CD4-positive, alpha-beta T cell treated with Interleukin-6 at 100 ng/mL for 8 hours (primary cell): ENCODE results near the gene DHPS.

Experiments
- DNase-seq: peaks from one replicate; pipeline ENCODE4 v3.0.0-alpha.2; 2020; ENCODE audit warnings: mixed read lengths, low spot score

DHPS gene

DNA sequence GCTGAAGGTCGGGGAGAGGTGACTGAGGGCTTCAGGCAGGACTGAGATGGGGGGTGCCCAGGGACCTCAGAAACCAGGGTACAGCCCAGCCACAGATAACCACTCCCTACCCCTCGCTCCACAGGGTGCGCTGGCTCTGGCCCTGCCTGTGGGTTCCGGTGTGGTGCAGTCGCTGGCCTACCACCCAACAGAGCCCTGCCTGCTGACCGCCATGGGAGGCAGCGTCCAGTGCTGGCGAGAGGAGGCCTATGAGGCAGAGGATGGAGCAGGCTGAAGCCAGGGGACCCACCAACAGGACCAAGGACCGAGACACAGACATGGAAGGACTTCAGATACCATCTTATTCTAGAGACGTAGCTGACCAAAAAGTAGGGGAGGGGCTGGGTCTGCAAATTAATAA is 6.3 kb downstream of the DHPS start:
- no peak for DNase-seq

DNA sequence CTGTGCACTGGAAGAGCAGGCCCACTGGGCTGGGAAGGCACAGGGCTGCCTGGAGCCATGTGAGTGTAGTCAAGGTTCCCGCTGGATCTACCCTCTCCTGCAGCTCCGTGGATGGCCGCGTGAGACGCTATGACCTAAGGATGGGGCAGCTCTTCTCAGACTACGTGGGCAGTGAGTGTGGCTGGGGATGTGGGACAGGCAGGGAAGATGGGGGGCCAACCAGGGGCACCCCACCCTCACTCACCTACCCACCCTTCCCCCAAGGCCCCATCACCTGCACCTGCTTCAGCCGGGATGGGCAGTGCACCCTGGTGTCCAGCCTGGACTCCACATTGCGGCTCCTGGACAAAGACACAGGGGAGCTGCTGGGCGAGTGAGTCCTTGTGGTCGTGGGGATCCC is 8.9 kb downstream of the DHPS start:
- DNase-seq: no peak

DNA sequence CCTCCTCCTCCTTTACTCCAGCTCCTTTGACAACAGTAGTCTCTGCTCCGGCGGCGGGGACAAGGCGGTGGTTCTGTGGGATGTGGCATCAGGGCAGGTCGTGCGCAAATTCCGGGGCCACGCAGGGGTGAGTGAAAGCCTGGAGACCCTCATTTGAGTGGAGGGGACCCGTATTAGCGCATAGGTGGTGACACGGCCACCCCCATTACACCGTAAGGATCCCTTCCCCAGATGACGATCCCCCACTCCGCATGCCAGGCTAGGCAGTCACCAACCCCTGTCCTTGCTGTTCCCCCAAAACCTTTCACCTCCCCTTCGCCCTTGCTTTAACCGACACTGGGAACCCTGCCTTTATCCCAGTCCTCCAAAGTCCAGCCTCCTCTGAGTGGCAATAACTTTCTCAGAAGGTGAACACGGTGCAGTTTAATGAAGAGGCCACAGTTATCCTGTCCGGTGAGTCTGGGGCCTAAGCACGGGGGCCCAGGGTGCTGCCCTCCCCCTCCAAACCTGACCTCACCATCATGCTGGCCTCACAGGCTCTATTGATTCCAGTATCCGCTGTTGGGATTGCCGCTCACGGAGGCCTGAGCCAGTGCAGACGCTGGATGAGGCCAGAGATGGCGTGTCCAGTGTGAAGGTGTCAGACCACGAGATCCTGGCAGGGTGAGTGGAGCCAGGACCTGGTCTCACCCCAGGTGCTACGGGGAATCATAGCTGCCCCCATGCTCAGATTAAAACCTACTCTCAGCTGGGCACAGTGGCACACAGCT is 11.3 kb downstream of the DHPS start:
- DNase-seq: no peak

DNA sequence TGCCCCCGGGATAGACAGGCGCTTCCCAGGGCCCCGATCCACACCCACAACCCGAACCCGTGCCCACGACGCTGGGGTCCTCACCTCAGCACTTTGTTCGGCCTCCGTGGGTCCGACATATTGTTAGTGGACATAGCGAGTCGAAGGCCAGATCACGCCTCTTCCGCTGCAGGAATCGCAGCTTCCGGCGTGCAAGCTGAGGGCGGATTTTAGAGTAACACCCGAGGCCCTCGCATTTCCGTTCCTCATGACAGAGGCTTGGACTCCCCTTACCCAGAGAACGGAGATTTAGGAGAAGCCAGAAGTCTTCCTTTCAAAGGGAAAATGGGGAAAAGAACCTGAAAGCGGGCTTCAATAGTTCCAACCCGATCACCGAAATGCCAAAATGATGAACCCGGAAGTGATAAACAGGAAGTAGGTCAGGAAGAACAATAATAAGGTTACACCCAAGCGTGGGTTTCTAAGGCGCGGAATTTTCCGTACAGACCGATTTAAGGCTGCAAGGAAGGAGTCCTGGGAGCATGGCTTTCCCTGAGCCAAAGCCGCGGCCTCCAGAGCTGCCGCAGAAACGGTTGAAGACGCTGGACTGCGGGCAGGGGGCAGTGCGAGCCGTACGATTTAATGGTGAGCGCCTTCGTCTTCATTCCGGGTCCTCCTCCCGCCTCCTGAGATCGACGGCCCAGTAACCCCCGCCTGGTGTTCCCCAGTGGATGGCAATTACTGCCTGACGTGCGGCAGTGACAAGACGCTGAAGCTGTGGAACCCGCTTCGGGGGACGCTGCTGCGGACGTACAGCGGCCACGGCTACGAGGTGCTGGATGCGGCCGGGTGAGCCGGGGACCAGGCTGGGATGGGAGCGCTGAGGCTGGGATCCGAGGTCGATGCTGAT is 12.2 kb downstream of the DHPS start:
- peak; percentile 66 for DNase-seq

DNA sequence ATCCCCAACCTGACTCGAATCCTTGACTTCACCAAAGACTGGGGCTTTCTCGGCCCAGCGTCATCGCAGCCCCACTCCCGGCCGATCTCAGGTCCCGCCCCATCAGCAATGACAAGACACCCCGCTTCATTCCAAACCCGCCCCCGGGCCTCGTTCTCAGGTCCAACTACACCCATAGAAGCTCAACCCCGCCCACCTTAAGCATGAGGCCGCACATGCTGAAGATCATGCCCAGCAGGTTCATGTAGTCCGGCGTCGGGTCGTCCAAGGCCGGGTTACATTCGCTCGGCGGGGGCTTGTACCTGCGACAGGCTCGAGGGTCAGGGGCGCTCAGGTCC is 12.8 kb downstream of the DHPS start:
- DNase-seq: peak; percentile 45

DNA sequence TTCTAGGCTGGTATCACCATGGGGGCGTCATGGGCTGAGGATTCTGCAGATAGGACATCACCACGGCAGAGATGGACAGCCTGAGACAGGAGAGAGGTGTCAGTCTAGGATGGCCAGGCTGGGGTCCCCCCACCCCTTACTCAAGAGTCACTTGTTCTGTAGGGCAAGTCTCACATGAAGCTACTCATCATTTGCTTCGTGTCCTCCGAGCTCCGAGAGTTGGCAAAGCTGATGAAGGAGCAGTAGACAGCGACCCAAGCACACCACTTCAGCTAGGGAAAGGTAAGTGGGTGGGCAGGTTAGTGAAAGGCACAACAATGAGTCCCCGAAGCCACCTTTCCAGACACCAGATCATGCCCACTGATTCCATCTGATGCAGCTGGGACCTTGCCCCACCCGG is 13.3 kb downstream of the DHPS start:
- no peak for DNase-seq

DNA sequence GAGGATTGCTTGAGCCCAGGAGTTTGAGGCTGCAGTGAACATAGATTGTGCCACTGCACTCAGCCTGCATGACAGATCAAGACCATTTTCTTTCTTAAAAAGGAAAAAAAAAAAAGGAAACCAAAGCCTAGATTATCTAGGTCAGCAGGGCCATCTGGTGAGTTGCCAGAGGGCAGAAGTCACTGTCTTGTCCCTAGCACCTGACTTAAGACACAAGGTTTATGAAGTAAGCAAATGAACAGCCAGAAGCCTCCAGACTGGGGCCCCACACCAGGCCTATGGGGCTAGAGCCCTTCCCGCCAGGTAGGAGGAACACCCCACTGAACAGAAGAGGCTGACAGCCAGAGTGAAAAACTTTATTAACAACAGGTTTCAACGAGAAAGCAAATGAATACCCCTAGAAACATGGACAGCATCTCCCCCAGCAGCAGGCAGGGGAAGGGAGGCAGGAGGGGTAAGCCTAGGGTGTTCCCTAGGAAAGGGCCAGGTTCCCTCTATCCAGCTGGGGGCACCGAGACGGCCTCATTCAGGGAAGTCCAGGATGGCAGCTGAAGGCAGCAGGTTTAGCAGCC is 13.9 kb downstream of the DHPS start:
- DNase-seq: no peak

DNA sequence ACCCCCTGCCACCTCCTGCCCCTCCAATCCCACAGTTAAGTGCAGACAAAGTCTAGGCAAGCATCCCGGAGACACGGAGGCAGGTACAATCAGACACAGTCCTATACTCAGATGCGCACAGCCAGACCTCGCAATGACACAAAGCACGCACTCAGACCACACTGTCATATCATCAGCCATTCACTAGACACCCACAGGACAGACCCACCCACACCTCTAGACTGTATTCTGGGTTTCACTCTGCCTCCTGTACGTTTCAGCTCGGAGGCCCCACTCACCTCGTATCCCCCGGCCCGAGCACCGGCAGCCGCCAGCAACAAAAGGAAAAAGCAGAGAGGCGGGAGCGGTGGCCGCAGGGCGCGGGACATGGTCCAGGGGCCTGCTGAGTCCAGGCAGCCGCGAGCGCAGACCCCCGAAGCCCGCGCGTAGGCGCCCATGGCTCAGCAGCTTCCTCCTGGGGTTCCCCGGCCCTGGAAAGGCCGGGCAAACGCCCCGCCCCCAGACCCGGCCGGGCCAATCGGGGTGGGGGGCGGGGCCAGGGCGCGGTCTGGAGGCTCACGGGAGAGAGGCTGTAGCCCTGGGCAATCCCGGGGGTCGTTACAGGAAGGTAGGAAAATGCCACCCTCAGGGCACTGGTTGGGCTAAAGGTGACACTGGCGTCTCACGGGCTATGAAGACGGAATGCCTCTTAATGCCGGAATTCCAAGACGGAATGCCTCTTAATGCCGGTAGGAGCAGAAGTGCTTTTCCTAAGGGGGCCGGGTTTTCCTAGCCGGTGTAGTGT is 15.2 kb downstream of the DHPS start, which contains the start of the genes MAN2B1 and WDR83:
TSS of gene MAN2B1 (minus strand) at position 478 of the 784 bp plus-strand sequence. CDS start at position 437, 41 bp downstream.
TSS of gene WDR83 (plus strand) at position 543 of the 784 bp plus-strand sequence. CDS start 2,984 bp downstream, outside the sequence.
- peak; percentile 71 for DNase-seq

DNA sequence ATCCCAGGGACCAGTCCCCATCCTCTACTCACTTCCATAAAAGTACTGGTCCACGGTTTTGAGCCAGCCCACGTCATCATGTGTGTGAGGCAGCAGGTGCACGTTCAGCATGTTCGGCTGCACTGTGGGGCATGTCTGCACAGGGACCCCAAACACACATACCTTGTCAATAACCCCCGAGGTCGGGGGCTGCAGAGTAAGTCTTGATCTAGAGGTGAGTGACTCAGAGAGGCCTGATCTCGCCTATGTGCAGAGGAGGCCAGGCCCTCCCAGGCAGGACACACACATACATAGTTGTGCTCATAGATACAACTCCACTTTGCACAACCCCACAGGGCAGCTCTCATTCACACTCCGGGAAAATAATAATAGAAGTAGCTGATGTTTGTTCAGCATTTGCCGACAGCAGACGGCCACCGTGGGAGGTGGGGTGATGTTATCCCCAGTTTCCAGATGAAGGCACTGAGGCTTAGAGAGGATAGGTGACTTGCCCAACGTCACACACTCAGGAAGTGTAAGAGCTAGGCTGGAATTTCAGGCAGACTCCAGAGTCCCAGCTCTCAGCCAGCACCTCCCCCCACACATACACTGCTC is 15.9 kb downstream of the DHPS start:
- DNase-seq: no peak

DNA sequence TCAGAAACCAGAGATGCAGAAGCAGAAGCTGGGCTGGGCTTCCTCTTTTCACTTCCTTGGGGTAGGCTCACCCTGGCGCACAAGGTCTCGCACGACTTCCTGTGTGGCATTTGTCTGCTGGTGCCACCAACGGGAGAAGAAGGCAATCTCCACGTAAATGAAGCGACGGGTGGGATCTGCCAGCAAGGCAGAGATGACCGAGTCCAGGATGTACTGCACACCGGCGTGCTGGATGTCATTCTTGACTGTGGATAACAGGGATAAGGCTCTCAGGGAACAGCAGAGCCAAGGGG is 16.5 kb downstream of the DHPS start:
- DNase-seq: peak; percentile 70

DNA sequence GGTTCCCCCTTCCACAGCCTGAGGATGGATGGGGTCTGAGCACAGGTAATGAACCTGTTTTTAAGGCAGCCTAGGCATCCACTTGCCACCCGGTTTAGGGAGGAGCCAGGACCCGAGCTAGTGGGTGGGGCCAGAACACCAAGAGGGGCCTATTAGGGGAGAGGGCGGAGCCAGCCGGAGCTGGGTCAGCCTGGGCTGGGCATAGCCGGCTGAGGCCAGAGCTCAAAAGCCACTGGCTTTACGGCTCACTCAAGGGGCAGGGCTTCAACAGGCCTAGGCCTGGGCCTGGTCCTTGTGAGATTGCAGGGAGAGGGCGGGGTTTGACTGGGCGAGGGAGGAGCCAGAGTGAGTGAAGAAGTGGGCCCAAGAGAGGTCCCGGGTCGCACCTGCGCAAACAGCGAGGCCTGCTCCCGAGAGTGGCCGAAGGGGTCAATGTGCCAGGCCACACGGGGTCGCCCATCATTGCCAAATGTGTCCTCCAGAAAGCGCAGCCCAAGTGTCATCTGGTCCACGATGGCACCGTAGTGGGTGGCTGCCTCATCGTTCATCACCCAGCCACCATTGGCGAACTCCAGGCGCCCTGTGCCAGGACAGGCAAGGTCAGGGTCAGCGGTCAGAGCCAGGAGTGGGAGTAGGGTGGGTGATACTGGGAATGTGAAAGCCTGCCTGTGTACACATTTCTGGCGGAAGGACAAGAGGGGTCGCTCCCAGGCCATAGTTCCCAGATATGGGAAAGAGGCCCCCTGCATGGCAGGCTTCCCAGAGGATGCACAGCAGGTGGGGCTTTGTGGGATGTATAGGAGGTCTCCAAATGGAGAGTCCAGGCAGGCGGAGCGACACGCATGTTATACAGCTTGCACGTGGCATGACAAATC is 17.0 kb downstream of the DHPS start:
- DNase-seq: no peak

DNA sequence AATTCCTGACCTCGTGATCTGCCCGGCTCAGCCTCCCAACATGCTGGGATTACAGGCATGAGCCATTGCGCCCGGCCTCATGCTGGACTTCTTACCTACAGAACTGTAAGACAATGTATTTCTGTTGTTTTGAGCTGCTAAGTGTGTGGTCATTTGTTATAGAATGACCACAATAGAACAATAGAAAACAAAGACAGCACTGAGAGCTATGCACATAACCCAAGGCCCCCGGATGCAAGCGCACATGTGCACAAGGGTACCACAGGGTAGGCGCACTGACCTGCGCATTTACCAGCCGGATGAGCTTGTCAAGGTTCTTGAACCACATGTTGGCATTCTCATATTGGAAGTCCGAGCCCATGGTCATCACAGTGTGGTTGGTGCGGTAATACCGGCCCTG is 20.7 kb downstream of the DHPS start:
- no peak for DNase-seq

DNA sequence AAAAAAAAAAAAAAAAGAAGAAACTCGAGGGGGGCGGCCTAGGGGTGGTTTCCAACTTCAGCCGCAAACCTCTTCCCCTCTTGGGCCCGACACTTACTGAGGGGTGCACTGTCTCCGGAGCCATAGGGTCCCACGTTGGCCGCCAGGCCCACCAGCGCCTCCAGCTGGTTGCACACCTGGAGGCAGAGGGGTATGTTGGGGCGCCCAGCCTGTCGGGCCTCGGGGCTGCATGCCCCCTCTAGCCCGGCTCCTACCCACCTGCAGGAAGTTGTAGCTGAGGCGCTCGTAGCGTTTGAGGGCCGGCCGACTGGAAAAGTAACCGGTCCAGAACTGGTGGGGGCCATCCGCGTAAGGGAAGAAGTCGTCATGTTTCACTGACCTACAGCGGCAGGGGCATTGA is 23.7 kb downstream of the DHPS start:
- no peak for DNase-seq

DNA sequence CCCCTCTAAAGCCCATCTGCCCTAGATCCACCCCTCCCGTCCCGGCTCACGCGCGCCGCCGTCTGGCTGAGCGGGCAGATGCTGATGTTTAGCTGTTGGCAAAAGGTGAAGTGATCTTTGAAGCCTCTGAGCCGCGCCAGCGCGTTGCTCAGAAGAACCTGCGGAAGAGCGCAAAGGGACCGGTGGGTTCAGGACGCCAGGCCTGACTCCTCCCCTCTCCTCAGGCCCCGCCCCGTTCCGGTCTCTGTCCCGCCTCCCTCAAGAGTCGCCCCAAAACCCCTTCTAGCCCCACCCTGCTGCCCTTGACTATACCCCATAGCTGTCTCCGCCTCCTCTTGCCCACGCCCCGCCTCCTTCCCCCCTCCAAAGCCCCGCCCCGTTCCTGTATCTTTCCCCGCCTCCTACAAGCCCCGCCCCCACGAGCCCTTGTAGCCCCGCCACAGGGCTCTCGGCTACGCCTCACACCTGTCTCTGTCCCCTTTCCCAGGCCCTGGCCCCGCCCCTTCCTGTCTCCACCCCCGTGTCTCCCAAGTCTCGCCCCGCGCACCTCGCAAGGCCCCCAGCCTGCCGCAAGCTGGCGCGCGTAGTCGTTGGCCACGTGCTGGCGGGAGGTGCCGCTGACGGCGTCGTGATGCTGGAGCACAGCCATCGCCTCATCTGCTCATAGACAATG is 24.6 kb downstream of the DHPS start:
- no peak for DNase-seq

DNA sequence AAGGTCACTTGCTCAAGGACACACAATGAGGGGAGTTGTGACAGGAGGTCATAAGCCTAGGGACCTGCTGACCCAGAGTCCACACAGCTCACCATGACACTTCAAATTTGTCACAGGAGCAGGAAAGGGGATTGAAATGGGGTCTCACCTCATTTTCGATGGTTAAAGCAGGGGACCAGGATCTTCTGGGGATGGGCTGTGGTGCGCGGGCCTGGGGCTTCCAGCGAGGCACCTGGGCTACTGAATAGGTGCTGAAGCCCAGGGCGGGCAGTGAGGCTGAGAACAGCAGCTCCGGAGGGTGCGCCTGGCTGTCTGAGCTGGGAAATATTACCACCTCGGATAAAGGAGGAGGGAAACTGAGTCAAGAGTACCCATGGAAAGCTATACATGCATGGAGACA is 26.1 kb downstream of the DHPS start:
- DNase-seq: no peak

DNA sequence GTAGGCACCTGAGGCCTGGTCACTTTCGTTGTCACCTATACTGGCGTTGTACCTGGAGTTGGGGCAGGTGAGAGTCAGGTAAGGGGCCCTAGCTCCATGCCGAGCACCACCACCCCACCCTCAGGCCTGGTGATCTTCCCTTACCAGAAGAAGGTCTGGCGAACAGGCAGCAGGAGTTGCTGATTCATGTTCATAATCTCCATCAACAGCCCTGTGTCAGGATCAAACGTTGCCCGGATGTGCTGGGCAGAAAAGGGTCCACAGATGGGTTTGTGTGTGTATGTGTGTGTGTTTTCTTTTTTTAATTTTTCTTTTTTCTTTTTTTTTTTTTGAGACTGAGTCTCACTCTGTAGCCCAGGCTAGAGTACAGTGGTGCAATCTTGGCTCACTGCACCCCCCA is 29.5 kb downstream of the DHPS start:
- no peak for DNase-seq

DNA sequence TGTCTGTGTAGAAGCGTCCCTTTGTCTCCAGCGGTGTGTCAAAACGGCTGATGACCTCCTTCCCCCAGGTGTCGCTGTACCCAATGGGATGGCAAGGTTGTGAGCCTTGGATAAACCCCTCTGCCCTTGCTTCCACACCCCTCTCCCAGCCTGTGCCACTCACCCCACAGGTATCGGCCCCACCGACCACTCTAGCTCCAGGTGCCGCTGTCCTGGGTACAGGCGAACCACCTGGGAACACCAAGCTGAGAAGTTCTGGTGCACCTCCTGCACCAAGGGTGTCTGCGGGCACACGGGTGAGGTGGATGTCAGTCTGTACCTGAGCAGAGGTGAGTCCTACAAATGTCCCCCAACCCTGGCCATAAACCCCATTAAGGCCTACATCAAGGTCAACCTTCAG is 31.7 kb downstream of the DHPS start:
- DNase-seq: no peak

DNA sequence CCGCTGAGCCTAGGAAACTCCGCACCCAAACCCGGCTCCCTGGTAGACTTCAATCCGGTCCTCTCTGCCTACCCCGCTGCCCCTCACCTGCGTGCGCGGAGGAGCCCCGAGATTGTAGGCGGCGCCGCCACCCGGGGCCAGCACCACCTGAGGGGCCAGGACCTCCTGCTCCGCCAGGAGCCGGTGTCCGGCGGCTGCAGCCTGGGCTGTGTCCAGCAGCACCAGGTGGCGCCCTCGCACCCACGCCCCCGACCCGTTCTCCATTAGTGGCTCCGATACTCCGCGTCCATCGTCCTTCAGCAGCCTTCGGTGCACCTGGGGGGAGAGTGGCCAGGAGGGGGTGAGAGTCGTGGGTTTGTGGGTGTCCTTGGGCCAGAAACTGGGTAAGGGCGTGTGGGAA is 33.6 kb downstream of the DHPS start:
- no peak for DNase-seq

DNA sequence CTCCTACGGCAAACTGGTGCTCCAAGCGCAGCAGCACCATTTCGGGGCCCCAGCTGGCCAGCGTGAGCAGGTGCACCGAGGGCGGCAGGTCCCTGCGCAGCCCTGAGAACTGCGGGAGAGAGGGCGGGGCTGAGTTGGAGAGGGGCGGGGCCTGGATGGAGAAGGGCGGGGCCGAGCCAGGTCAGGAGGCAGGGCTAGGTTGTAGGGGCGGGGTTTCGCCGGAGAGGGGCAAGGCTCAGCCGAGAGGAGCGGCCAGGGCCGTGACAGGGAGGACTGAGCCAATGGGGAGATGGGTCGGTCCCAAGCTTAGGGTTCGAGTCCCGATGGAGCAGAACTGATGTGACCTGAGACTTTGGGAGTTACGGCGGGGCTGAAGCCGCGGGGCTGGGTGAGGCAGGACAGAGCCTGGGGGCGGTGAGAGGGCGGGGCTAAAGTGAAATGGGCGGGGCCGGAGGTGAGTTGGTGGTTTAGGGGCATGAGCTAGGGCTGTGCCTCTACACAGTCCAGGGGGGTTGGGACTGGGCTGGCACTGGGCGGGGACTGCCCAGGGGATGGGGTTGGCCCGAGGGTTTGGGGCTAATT is 34.1 kb downstream of the DHPS start:
- no peak for DNase-seq

DNA sequence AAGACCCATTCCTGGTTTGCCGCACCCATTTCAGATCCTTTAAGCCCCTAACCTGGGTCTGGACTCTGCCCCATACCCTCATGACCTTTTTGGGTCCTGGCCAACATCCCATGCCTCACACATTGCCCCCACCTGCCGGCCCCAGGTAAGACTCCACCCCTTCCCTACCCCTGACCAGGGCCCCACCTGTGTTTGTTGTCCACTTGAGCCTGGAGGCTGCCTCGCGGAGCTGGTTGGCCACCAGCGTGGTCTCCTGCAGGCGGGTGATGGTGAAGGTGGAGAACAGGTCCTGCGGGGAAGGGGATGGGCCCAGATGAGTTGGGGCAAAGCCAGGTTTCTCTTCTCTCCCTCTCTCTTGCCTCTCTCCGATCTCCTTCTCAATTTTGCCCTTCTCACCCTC is 34.6 kb downstream of the DHPS start:
- DNase-seq: no peak
